ENCODE results near the gene TMEM117.
"Not testable (repeated sequence)": the region's sequence is repeated elsewhere in the genome, so short reads cannot be mapped to it uniquely, and the experiment has no call there.

TMEM117 gene

GRCh38 chr12:44331269-44331668 is 495.4 kb downstream of the TMEM117 start:
- no peak for DNase-seq

- DNase-seq: no peak
Measured at GRCh38 chr12:44334347-44334746, 498.5 kb downstream of the TMEM117 start.

GRCh38 chr12:44335030-44335429 is 499.1 kb downstream of the TMEM117 start:
- DNase-seq: no peak

GRCh38 chr12:44336577-44336976 is 500.7 kb downstream of the TMEM117 start:
- no peak for DNase-seq

- DNase-seq: no peak
Measured at GRCh38 chr12:44342371-44342770, 506.5 kb downstream of the TMEM117 start.

- no peak for DNase-seq
Measured at GRCh38 chr12:44347145-44347544, 511.3 kb downstream of the TMEM117 start.

GRCh38 chr12:44357494-44357893 is 521.6 kb downstream of the TMEM117 start:
- DNase-seq: no peak

- no peak for DNase-seq
Measured at GRCh38 chr12:44358636-44359035, 522.8 kb downstream of the TMEM117 start.

GRCh38 chr12:44362947-44363346 is 527.1 kb downstream of the TMEM117 start:
- no peak for DNase-seq

- DNase-seq: no peak
Measured at GRCh38 chr12:44367136-44367535, 531.3 kb downstream of the TMEM117 start.

GRCh38 chr12:44367916-44368315 is 532.0 kb downstream of the TMEM117 start:
- no peak for DNase-seq

- no peak for DNase-seq
Measured at GRCh38 chr12:44369998-44370397, 534.1 kb downstream of the TMEM117 start.

GRCh38 chr12:44370982-44371381 is 535.1 kb downstream of the TMEM117 start:
- no peak for DNase-seq

- DNase-seq: no peak
Measured at GRCh38 chr12:44372259-44372658, 536.4 kb downstream of the TMEM117 start.

GRCh38 chr12:44375694-44376093 is 539.8 kb downstream of the TMEM117 start:
- no peak for DNase-seq

GRCh38 chr12:44377443-44378187 is 541.7 kb downstream of the TMEM117 start:
- DNase-seq: no peak

GRCh38 chr12:44379113-44379512 is 543.2 kb downstream of the TMEM117 start:
- not testable (repeated sequence) for DNase-seq

- no peak for DNase-seq
Measured at GRCh38 chr12:44379831-44380230, 544.0 kb downstream of the TMEM117 start.

GRCh38 chr12:44380861-44381260 is 545.0 kb downstream of the TMEM117 start:
- no peak for DNase-seq

- DNase-seq: no peak
Measured at GRCh38 chr12:44381341-44381740, 545.5 kb downstream of the TMEM117 start.

GRCh38 chr12:44384136-44384535 is 548.3 kb downstream of the TMEM117 start:
- DNase-seq: no peak

- DNase-seq: no peak
Measured at GRCh38 chr12:44385964-44386363, 550.1 kb downstream of the TMEM117 start.

- DNase-seq: no peak
Measured at GRCh38 chr12:44387581-44387980, 551.7 kb downstream of the TMEM117 start.

- no peak for DNase-seq
Measured at GRCh38 chr12:44389038-44389437, 553.2 kb downstream of the TMEM117 start.

- no peak for DNase-seq
Measured at GRCh38 chr12:44389896-44390295, 554.0 kb downstream of the TMEM117 start.
